HG03196 (cell line): ENCODE data around the gene GPR150.
"Not testable (repeated sequence)": the region's sequence is repeated elsewhere in the genome, so short reads cannot be mapped to it uniquely, and the experiment has no call there.

Experiments
- ATAC-seq: cut with Tn5 transposase; IDR thresholded peaks from one replicate; pipeline ENCODE4 v1.9.1; 2021; ENCODE audit not compliant: unreplicated experiment

The GPR150 gene

GRCh38 chr5:95623706-95624105 lies 3.8 kb downstream of the GPR150 start:
- no peak for ATAC-seq

DNA sequence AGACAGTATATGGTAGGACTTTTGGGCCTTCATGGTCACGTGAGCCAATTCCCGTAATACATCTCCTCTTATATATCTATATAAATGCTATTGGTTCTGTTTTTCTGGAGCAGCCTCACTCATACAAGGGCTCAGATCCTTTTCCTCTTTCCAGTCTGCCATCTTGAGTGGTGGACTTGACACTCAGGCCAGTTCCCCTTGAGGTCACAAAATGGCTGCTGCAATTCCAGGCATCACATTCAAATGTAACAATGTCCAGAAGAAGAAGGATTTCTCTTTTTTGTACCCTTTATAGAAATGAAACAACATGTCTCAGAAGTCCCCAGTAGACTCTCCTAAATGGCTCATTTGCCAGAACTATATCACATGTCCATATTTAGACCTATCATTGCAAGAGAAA lies 4.5 kb downstream of the GPR150 start:
- ATAC-seq = no peak

DNA sequence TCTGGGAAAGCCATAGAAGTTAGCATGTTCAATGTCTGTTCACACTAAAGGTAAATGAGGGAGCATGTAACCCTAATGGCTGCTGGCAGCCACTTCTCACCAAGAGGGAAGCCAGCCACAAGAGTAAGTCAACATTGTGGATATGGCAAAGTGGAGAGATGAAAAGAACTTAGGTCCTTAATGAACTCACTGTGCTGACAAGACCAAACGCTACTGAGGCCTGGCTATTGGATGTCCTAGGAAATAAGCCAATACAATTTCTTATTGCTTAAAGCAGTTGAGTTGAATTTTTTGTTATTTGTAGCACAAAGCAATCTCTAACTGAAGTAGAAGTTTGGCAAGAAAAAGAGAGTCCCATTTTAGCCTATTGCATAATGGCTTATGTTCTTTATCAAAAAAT lies 6.8 kb downstream of the GPR150 start:
- ATAC-seq = no peak

DNA sequence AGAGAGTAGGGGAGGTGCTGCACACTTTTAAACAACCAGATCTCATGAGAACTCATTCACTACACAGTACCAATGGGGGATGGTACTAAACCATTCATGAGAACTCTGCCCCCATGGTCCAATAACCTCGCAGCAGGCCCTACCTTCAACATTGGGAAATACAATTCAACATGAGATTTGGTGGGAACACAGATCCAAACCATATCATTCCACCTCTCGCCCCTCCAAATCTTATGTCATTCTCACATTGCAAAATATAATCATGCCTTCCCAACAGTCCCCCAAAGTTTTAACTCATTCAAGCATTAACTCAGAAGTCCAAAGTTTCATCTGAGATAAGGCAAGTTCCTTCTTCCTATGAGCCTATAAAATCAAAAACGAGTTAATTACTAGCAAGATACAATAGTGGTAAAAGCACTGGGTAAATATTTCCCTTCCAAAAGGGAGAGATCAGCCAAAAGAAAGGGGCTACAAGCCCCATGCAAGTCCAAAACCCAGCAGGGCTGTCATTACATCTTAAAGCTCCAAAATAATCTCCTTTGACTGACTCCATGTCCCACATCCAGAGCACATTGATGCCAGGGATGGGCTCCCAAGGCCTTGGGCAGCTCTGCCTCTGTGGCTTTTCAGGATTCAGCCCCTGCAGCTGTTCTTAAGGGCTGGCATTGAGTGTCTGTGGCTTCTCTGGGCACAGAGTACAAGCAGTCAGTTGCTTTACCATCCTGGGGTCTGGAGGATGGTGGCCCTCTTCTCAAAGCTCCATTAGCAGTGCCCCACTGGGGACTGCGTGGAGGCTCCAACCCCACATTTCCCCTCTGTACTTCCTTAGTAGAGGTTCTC lies 8.3 kb downstream of the GPR150 start:
- ATAC-seq = no peak

DNA sequence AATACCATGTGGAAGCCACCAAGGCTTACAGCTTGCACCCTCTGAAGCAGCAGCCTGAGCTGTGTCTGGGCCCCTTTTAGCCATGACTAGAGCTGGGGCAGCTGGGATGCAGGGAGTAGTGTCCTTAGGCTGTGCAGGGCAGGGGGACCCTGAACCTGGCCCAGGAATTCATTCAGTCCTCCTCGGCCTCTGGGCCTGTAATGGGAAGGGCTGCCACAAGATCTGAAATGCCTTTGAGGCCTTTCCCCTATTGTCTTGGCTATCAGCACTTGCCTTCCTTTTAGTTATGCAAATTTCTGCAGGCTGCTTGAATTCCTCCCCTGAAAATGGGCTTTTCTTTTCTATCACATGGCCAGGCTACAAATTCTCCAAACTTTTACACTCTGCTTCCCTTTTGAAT lies 9.0 kb downstream of the GPR150 start:
- ATAC-seq = no peak

DNA sequence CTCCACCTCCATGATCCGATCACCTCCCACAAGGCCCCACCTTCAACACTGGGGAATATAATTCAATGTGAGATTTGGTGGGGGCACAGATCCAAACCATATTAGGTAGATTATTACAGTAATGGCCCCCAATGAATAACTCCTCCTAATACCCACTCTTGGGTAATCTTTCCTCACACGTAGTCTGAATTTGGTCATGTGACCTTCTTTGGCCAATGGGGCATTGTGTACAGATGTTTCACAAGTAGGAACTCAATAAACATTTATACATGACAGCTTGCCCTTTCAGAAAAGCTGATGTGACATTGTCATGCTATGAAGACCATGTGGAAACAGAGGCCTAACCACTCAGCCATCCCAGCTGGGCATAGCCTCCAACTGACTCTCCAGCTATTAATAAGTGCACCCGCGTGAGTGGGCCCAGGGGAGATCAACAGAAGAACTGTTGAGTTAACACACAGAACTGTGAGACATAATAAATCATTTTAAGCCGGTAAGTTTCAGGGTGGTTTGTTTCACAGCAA lies 10.6 kb downstream of the GPR150 start:
- no peak for ATAC-seq

GRCh38 chr5:95631255-95631958 lies 11.5 kb downstream of the GPR150 start:
- ATAC-seq = peak; percentile 19

DNA sequence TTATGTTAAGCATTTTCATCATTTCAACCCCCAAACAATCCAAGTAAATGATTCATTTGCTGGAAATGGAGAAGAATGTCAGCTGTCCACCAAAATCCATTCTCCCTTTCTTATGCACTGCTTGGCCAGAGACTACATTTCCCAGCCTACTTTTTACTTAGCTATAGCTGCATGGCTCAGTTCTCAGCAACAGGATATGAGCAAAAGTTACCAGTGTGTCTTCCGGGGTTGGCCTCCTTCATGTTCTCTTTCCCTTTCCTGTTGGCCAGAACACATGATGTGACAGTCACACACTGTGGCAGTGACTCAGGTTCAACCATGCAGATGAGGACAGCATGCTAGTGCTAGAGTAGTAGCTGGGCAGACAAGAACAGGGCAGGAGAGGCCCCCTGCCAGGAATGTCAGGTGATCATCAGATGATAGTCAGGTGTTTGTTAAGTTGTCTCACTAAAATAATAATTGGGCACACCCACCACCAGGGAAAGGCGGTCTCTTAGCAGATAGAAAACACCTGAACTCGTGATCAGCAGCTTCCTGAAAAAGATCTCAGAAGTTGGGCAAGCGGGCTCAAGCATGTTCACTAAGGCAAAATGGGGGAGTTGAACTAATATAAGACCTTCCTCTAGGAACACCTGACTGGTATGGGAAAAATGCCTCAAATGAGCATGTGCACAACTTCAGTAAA lies 12.2 kb downstream of the GPR150 start:
- ATAC-seq = peak; percentile 96

DNA sequence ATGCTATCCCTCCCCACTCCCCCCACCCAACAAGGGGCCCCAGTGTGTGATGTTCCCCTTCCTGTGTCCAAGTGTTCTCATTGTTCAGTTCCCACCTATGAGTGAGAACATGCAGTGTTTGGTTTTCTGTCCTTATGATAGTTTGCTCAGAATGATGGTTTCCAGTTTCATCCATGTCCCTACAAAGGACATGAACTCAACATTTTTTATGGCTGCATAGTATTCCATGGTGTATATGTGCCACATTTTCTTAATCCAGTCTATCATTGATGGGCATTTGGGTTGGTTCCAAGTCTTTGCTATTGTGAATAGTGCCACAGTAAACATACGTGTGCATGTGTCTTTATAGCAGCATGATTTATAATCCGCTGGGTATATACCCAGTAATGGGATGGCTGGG lies 13.1 kb downstream of the GPR150 start:
- ATAC-seq = not testable (repeated sequence)

DNA sequence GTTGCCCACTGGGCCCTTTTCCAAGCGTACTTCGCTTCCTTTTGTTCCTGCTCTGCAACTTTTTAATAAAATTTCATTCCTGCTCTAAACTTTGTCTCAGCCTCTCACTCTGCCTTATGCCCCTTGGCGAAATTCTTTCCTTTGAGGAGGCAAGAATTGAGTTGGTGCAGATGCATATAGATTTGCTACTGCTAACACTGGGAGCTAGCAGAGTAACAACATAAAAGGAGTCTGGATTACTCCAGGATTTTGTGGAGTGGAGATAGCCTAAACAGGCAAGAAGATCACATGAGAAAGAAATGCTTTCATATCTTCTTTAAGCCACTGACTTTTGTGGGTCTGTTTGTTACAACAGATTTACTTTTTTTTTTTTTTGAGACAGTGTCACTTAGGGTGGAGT lies 13.8 kb downstream of the GPR150 start:
- no peak for ATAC-seq

GRCh38 chr5:95634081-95634480 lies 14.2 kb downstream of the GPR150 start:
- no peak for ATAC-seq

GRCh38 chr5:95638632-95639031 lies 18.7 kb downstream of the GPR150 start:
- ATAC-seq = no peak

- ATAC-seq = no peak
Observed at GRCh38 chr5:95641741-95642220, 21.9 kb downstream of the GPR150 start.

- ATAC-seq = no peak
Observed at GRCh38 chr5:95643152-95643551, 23.3 kb downstream of the GPR150 start.

- ATAC-seq = peak; percentile 44
Observed at GRCh38 chr5:95644351-95645042, 24.6 kb downstream of the GPR150 start.

- not testable (repeated sequence) for ATAC-seq
Observed at GRCh38 chr5:95646226-95646568, 26.3 kb downstream of the GPR150 start.

DNA sequence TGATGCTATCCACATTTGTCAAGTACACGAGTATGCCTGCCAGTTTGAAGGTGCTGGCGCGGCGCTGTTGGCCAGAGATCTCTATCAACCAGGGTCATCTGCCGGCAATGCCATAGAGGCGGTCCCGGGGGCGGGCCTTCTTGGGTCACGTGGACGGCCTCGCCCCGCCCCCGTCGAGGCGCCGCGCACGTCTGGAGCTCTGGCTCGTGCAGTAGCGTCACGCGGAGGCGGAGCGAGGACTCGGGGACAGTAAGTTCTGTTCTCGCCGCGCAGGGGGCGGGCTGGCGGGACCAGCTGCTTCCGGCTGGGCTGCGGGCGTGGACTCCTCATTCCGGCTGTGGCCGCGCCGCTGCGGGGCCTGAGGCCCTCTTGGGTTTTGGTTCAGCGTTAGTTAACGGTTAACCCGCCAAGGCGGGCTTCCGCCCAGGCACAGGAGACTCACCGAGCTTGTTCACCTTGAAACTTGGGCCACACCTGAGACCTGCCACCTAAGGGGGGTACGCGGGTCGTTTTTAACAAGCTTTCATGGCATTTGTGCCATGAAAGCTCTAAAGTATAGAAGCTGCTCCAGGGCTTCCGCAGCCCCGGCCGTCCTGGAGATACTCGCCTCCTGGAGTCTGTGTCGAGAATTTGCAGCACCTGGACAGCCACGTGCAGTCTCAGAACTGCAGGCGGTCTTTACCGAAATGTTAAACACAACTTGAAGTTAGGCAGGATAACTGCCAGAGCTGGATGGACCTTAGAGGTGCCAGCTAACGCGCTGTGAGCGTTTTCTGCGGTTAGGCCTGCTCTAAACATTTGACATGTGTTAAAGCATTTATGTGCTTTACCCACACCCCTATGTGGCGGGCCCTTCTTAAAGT lies 26.9 kb downstream of the GPR150 start, which contains the start of gene RFESD:
TSS of gene RFESD (plus strand) at position 209 of the 863 bp plus-strand sequence. CDS start 5,495 bp downstream, outside the sequence.
- peak; percentile 97 for ATAC-seq

DNA sequence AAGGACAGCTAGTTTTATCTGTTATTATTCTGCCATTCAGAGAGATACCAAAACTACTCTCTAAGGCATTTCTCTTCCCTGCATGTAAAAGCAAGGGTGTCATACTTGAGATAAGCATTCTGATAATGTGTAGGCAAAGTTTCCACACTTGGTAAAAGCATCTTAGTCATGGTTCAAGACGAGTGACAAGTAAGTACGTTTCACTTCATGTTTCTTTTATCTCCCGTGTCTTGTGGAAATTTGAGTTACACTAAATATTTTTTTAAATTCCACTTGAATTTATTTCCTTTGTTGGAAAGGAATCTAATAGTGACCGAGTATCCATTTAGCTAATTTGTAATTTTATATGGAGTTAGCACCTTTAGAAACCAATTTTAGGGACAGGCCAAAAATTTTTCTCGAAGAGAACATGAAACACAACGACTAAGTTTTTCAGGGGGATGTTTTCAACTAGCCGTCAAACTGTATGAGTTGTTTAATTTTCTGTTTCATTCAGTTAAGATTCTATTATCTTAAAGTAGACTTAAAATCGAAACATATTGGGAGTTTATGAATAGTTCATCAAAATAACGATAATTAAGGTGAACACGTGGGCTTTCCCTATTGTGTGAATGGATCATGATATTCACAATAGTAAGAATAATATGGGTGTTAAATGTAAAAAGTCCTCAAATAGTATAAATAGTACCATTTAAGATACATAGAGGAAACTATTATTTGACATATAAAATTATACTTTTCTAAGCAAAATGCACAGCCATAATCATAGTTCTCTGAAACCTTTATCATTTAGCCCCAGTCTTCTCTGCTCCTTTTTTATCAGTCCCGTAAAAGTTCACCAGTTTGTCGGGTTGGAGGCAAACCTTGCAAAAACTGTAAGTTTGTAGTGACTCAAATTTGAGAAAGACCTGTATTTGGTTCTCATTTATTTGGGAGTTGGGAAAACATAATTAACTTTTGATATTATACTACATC lies 28.3 kb downstream of the GPR150 start:
- no peak for ATAC-seq

DNA sequence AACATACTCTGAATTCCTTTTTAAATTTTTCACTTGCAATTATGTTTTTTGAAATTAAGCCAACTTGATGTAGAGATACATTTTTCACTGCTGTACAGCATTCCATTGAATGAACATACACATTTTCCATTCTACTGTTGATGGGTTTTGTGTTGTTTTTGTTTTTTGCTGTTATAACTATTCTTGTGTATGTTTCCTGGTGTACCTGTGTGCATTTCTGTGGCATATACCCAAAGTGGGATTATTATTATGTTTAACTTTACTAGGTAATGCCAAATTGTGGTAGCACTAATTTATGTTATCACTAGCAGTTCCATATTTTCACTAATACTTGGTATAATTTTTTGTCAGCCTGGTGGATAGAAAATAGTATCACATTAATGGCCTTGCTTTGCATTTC lies 29.4 kb downstream of the GPR150 start:
- no peak for ATAC-seq
